Central memory CD4-positive, alpha-beta T cell (primary cell): Measurements from ENCODE around the gene HIPK2.

ENCODE experiments used
- DNase-seq: peaks from one replicate; pipeline ENCODE4 v3.0.0; 2022

Gene HIPK2

GRCh38 chr7:139580435-139580834 is 197.4 kb downstream of the HIPK2 start:
- no peak for DNase-seq

DNA sequence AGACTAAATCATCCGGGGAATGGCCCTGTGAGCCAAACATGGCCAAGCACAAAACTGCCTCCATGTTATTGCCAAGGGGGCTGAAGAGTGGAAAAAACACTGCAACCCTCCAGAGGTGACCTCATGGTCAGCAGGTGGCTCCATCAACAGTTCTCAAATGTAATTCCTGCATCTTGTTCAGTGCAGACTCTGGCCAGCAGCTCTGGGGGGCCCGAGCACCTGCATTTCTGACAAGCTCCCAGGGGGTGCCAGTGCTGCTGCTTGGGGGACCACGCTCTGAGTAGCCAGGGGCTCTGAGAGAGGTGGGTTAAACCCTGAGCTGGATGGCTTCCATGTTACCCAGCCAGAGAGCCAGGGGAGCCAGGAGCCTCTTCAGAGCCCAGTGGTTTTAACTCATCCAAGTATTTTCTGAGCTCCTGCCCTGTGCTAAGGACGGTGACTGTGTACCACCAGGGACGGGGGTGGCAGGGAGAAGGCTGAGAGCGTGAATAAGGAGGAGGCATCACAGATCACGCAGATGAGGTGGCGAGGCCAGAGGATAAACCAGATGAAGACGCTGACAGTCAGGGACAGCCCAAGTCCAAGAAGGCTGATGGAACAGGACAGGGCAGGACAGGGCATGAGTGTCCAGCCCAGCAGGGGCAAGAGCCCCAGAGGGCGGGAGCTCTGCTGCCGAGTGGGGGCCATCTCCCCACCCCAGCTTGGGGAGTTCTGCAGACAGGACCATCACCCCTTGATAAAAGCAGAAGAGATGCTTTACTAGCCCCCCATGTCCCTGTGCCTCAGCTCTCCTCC is 201.4 kb downstream of the HIPK2 start:
- DNase-seq: no peak

GRCh38 chr7:139575338-139575680 is 202.5 kb downstream of the HIPK2 start:
- DNase-seq: no peak

DNA sequence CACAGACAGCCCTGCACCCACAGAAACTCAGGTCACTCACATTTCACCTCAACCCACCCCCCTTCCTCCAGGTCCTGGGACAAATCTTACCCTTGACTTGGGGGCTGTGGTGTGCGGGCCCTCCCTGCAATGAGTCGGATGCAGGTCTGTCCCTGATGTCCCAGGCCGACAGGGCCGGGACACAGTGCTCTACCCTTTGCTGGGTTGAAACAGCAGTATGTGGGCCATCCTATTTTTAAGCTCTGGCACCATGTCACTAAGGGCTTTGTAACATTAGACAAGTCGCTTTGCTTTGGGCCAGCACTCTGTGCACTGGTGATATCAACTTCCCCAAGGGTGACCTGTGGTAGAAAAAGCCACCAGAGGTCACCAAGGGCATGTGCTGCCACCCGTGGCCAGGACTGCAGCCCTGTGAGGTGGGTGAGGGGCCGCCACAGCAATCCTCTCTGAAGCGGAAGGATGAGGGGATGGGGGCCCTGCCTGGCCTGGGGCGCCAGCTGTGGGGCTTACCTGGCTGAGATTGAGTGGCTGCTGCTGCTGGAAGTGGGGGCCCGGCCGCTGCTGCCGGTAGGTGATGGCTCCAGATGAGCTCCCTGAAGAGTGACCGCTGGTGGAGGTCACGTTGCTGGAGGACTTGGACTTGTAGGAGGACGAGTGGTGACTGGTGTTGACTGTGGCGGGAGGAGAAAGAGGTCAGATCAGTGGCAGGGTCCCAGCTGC is 203.0 kb downstream of the HIPK2 start:
- DNase-seq: no peak

GRCh38 chr7:139573871-139574270 is 203.9 kb downstream of the HIPK2 start:
- no peak for DNase-seq

GRCh38 chr7:139572704-139573385 is 205.0 kb downstream of the HIPK2 start:
- no peak for DNase-seq

- no peak for DNase-seq
These were observed 205.7 kb downstream of the HIPK2 start for GRCh38 chr7:139572071-139572470.

DNA sequence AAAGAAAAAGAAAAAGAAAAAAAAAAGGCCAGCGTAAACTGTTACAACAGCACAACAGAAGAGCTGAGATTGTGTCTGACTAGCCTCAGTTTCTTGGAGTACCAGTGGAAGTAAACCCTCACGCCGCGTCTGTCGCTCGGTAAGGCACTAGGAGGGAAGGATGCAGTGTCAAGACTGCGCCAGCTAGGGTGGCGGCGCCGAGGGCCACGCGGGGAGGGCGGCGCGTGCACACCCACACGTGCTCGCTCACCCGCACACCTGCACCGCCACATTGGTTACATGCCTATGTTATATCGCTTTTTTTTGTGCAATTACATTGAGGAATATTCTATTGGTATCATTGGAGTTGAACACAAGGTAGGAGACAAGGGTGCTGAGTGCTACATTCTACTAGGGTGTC is 206.1 kb downstream of the HIPK2 start:
- no peak for DNase-seq

GRCh38 chr7:139571190-139571589 is 206.6 kb downstream of the HIPK2 start:
- DNase-seq: no peak

DNA sequence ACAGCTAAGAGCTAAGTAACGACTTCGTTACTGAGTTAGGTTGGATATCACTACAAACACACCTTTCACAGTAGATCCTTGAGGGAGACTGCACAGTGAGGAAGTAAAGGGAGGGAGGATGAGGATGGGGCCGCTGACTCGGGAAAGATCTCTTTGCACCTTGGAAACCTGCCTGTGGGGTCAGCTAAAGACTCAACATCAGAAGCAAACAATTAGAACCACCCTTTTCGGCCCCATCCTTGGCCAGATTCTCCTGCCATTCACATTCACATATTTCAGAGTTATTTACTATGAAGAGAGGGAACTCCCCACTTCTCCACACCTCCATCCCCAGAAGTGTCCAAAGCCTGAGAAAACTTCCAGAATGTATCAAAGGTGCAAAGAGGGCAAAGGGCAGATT is 207.2 kb downstream of the HIPK2 start:
- no peak for DNase-seq

- DNase-seq: no peak
These were observed 207.7 kb downstream of the HIPK2 start for GRCh38 chr7:139570119-139570518.

- no peak for DNase-seq
These were observed 208.8 kb downstream of the HIPK2 start for GRCh38 chr7:139568813-139569490.

GRCh38 chr7:139568346-139568675 is 209.5 kb downstream of the HIPK2 start:
- no peak for DNase-seq

GRCh38 chr7:139567647-139568345 is 210.0 kb downstream of the HIPK2 start:
- DNase-seq: no peak

- DNase-seq: no peak
These were observed 210.8 kb downstream of the HIPK2 start for GRCh38 chr7:139566736-139567646.

- DNase-seq: no peak
These were observed 211.7 kb downstream of the HIPK2 start for GRCh38 chr7:139566075-139566474.

DNA sequence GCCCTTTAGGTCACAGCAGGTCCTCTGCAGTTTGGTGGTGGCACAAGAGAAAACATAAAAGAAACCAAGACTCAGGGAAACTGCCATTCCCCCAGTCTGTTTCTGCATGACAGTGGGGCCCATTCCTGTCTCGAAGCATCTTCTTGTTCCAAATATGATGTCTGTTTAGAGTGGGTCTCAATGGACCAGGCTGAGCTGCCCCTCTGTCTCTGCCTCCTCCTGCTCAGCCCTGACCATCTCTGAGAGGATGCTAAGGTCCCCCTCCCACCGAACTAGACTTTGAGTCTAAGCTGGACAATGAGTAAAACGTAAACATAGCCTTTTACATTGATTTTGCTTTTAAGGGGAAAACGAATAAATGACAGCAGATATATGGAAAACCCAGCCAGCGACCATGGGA is 213.9 kb downstream of the HIPK2 start:
- DNase-seq: no peak

- DNase-seq: no peak
These were observed 214.7 kb downstream of the HIPK2 start for GRCh38 chr7:139562961-139563565.

DNA sequence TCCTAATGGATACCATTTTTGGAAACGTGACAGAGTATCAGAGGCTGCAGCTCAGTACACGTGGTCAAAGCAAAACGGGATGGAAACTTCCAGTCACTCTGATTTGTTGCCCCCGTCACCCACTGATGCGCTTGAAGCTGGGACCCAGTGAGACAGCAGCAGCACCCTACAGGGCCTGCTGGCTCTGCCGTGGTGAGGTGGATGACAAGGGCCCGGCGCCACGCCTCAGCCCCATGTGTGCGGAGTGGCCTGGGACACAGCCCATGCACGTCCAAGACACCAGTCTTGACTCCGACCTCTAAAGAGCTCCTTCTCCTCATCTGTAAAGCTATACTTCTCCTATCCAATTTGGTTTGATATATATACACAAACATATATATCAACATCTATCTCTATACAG is 215.3 kb downstream of the HIPK2 start:
- DNase-seq: no peak

DNA sequence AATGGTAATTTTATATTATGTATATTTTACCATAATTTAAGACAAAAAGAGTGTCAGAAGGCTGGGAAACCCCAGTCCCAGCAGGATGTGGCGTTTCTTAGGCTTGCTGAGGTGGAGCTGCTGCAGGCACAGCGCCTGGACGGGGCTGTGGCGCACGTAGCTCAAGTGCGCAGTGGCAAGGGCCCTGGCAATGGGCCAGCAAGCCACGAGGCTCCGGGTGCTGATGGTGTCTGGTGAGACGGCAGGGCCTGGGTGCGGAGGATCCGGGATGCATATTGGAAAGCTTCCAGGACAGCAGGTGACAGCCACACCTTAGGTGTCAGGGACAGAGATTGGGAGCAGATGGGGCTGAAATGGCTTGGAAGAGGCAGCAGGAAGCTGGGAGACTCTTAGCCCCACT is 217.1 kb downstream of the HIPK2 start:
- no peak for DNase-seq

DNA sequence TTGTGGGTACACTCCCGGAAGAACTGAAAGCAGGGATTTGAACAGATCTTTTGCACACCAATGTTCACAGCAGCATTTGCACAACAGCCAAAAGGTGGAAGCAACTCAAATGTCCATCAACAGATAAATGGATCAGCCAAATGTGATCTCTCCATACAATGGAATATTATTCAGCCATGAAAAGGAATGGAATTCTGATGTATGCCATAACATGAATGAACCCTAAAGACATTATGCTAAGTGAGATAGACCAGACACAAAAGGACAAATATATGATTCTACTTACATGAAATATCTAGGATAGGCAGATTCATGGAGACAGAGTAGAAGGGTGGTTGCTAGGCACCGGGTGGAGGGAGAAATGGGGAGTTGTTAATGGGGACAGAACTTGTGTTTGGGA is 217.6 kb downstream of the HIPK2 start:
- no peak for DNase-seq
